NOMO-1 treated with dmso at 0.1 percent for 144 hours (cell line): ENCODE measurements around the gene TDRD1.

Experiments used
- DNase-seq: peaks from one replicate; lab custom pipeline; 2025; ENCODE audit not compliant: unreplicated experiment; lab: John Stamatoyannopoulos, UW

Gene TDRD1

DNA sequence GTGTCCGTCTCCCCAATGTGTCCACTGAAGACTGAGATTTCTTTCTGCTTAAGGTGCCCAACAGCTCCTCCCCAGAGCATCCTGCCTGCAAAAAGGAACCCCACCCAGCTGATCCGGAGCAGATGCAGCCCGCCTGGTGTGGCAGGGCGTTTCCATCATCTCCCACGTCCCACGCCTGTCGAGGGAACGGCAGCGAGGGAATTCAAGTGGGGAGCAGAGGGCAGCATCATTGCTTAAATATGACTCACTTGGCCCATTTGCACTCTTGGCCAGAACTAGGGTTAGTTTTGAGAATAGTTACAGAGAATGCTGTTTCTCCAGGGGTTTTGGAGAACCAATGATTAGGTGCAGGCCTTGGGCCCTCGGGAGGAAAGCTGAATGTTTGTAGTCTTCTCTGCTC lies 80.7 kb downstream of the TDRD1 start:
- no peak for DNase-seq

DNA sequence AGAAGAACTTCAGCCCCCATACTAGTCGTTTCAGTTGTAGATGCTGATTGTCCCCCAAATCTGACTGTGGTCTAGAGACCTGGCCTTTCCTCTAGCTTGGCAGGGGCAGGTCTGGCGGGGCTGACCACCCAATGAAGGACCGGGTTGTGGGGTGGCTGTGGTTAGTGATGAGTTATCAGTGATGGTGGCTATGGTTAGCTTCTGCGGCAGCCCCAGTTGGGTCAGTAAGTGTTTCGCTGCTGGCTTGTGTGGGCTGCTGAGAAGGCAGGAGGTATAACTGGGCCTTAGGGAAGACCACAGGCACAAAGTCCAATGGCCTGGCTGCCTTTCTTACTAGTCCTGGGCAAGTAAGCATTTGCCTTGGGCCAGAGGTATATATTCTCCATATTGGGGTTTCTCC lies 81.2 kb downstream of the TDRD1 start:
- DNase-seq = no peak

DNA sequence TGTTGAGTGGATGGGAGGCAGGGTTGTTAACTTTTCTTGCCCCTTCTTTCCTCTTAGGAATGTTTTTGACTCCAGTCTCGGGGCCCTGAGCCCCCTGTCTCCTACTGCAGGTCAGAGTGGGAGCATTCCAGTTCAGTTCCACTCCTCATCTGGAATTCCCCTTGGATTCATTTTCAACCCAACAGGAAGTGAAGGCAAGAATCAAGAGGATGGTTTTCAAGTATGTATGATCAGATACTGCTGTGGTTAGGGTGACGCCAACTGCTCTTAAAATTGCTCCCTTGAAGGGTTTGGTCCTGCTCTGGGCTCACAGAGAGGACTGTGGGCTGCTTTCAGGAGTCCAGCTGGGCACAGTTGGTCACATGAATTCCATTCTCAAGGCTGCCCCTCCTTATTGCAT lies 81.9 kb downstream of the TDRD1 start:
- DNase-seq = no peak

DNA sequence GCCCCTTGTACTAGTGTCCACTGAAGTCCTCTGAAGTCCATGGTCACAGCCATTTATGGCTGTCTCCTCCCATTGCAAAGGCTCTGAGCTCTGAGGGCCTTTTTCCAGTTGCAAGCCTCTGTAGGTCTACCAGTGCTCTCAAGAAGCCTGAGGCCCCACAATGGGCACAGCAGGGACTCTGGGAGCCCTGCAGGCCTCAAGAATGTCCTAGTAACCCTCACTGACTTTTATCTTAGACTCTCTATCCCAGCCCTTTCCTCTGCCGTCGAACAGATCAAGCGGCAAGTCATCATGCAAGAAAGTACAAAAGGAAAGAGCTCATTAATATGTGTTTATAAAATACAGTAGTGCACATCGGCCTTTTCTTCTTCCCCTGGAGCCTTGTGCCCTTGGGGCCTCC lies 83.3 kb downstream of the TDRD1 start:
- DNase-seq = no peak

GRCh38 chr10:114265392-114266053 lies 86.4 kb downstream of the TDRD1 start:
- DNase-seq = no peak

DNA sequence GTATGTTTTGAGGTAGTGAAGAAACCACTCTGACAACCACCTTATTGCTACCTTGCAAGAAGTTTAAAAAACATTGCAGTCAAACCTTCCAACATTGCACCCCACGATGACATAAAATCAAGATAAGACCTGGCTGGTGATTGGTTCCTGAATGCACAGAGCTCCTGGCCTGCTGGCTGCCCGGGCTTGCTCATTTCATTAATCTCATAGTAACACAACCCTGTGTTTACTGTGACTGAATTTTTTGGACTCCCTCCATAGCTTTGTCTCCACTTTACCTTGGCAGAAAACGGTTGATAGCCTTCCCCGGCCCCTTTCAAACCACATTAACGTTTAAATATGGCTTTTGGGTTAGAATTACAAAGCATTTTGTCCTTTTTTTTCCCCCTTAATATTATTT lies 87.4 kb downstream of the TDRD1 start:
- DNase-seq = no peak

GRCh38 chr10:114271075-114271778 lies 92.1 kb downstream of the TDRD1 start:
- DNase-seq = no peak

DNA sequence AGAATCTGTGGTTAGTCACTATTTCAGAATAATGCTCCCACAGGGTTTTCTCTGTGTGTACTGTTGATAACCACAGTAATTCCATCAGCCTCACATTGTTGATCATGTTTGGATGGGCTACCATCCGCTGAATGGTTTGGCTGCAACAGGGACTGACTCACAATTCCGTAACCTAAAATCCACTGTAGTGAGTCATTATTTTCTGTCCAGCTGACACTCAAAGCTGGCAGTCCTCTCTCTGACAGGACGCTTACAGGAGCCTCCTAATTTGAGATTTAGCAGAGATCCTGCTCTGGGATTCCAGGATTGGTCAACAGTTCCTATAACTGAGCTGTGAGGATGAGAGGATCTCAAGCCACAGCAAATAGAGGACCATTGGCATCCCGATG lies 92.6 kb downstream of the TDRD1 start:
- DNase-seq = no peak

DNA sequence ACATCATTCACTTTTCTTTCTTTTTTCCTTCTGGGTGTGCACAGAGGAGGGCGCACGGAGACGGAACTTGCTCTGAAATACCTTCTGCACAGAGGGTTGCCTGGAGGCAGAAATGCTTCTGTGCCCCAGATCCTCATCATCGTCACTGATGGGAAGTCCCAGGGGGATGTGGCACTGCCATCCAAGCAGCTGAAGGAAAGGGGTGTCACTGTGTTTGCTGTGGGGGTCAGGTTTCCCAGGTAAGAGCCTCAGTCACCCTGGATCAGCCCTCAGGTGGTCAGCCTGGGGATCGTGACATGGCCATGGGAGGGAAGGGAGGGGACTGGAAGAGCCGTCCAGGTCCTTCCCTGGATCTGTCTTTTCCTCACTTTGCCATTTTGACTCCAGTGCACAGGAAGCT lies 93.5 kb downstream of the TDRD1 start:
- no peak for DNase-seq

DNA sequence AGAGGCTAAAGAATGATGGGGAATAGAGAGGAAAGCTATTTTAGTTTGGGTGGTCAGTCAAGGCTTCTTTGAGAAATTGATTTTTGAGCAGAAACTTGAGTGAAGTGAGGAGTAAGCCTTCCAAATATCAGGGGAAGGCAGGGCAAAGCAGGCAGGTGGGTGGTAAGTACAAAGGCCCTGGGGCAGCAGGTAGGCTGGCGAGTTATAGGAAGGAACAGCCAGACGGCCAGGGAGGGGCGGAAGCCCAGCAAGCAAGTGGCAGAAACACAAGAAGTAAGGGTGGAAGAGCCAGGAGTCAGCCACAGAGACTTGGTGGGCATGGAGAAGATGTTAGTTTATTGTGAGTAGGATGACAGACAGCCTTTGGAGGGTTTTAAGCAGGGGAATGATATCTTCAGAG lies 94.8 kb downstream of the TDRD1 start:
- DNase-seq = no peak

GRCh38 chr10:114274616-114275453 lies 95.7 kb downstream of the TDRD1 start:
- DNase-seq = no peak

- no peak for DNase-seq
These were observed 96.9 kb downstream of the TDRD1 start for GRCh38 chr10:114276066-114276465.

DNA sequence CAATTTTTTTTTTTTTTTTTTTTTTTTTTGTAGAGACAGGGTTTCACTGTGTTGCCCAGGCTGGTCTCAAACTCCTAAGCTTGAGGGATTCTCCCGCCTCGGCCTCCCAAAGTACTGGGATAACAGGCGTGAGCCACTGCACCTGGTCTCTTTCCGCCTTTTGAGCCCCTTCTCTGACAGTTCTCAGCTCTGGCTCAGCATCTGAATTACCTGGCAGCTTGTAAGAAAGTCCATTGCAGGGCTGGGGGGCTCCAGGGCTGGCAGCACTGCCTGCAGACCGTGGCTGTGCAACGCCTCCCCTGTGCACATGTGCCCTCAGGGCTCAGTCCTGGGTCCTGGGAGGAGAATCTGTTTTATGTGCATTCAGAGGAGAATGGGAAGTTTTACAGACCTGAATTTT lies 97.5 kb downstream of the TDRD1 start:
- no peak for DNase-seq

GRCh38 chr10:114278140-114278883 lies 99.2 kb downstream of the TDRD1 start:
- no peak for DNase-seq

GRCh38 chr10:114278884-114279191 lies 99.7 kb downstream of the TDRD1 start:
- no peak for DNase-seq

DNA sequence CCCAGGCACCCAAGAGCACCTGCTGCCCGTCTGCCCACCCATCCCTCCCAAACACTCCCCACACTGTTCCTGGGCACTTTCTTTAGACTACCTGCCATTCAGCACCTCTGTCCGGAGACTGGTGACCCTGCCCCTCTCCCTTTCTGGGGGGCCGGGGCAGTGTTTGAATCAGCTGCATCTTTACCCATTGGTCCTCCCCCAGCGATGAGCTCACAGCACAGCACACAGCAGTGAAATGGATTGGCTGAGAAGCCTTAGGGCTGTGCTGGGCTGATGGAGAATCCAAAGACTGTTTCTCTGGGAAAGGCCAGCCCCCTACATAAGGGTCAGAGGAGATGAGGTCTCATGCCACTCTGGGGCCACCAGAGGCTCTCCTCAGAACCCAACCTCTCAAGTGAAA lies 100.1 kb downstream of the TDRD1 start:
- no peak for DNase-seq

DNA sequence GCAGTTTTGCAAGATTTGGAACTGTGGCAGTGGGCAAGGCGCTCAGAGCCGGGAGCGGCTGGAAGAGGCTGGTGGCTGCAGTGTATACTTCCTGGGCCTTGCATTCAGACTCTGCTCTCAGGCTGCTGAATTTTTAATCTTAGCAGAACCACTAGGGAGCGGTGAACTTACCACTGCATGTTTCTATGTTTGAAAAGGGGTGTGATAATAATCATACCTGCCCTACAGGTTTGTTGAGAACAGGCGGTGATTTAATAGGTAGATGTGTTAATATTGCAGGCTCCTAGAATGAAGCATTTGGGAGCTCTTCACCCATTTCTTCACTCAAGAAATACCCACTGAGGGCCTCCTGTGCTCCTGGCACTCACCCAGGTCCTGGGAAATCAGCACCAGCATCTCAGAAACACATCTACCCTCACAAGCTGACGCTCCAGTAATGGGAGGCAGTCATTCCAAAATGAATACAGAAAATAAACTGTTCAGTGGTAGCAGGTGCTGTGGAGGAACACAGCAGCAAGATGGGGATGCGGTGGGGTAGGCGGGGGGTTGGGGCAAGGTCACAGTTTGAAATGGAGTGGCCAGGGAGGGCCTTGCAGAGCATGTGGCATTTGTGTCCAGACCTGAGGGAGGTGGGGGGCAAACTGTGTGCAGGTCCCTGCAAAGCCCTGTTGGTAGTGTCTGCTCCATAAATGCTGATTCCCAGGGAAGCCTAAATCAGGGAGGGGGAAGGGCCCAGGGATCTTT lies 100.9 kb downstream of the TDRD1 start:
- DNase-seq = no peak

DNA sequence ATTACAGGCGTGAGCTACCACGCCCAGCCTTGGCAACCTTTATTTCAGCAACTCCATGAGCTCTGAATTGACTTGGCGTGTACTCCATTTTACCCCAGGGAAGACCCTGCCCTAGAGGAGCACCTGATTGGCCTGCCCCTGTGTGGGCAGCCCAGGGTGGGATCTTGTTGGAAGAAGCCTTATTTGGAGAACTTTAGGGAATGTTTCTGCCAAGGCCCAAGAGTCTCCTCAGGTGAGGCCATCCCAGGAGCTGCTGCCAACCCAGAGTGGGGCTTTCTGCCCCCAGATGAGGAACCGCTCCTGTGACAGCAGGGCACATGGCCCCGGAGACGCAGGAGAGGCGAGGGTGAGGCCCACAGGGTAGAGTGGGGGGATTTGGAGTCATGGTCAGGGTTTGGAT lies 101.9 kb downstream of the TDRD1 start:
- DNase-seq = no peak

GRCh38 chr10:114281461-114281860 lies 102.3 kb downstream of the TDRD1 start:
- no peak for DNase-seq
